GM11168 (cell line): ENCODE measurements around the gene FSIP1.

ENCODE experiments used
- in situ Hi-C: fragments of 300-500 bp; cut with MboI; formaldehyde crosslinking; loops from one replicate; pipeline ENCODE4 v1.12.0; 2022; ENCODE audit warnings: low sequenced_read_pairs; ENCODE audit not compliant: unreplicated experiment

Gene FSIP1

GRCh38 chr15:39770748-39771689 is 11.6 kb downstream of the FSIP1 start:
- in situ Hi-C loops: no loop called here

- in situ Hi-C loops: loop anchor here (10.0 kb wide), 1 partner anchor 83 kb away; no protein-coding TSS in a partner anchor
These were observed 14.7 kb downstream of the FSIP1 start for GRCh38 chr15:39767921-39768320.

DNA sequence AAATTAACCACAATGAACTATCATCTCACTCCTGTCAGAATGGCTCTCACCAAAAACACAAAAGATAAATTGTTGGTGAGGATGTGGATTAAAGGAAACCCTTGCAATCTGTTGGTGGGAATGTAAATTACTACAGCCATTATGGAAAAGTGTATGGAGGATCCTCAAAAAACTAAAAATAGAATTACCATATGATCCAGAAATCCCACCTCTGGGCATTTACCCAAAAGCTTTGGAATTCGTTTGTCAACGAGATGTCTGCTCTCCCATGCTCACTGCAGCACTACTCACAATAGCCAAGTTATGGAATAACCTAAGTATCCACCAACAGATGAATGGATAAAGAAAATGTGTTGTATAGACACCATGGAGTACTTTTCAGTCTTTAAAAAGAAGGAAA is 21.6 kb downstream of the FSIP1 start:
- in situ Hi-C loops: loop anchor here (10.0 kb wide), 1 partner anchor 76 kb away; no protein-coding TSS in a partner anchor

GRCh38 chr15:39756806-39757522 is 25.7 kb downstream of the FSIP1 start:
- in situ Hi-C loops: no loop called here

- in situ Hi-C loops: no loop called here
These were observed 29.6 kb downstream of the FSIP1 start for GRCh38 chr15:39752991-39753390.

DNA sequence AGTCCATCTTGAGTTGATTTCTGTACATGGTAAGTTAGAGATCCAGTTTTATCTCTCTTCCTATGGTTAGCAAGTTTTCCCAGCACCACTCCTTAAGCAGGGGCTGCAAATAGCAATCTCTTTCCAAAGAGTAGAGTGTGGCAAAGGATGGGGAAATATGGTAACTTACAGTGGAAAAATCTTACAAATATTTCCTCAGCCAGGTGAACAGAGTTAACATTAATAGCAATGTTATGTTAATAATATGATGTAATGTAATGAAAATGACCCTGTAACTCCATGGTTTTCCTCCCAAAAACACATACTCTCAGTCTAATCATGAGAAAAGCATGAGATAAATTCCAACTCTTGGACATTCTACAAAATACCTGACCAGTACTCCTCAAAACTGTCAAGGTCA is 30.4 kb downstream of the FSIP1 start:
- in situ Hi-C loops: no loop called here

- in situ Hi-C loops: no loop called here
These were observed 34.4 kb downstream of the FSIP1 start for GRCh38 chr15:39748276-39748675.

DNA sequence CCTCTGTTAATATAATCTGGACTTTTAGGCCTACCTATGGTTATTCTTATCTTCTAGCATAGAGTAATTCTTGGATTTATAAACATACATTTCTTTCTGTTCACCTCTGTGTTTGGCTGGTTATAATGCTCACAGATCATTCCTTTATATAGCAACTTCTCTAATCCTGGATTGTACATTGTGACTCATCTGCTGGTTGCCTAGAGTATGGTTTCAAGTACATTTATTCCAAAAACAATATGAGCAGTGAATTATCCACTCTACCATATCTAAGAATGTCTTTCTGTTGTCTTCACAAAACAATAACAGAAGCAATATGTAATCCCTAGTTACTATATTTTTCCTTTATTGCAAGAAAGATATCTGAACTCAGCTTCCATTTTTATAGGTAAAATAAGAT is 35.3 kb downstream of the FSIP1 start:
- in situ Hi-C loops: no loop called here

DNA sequence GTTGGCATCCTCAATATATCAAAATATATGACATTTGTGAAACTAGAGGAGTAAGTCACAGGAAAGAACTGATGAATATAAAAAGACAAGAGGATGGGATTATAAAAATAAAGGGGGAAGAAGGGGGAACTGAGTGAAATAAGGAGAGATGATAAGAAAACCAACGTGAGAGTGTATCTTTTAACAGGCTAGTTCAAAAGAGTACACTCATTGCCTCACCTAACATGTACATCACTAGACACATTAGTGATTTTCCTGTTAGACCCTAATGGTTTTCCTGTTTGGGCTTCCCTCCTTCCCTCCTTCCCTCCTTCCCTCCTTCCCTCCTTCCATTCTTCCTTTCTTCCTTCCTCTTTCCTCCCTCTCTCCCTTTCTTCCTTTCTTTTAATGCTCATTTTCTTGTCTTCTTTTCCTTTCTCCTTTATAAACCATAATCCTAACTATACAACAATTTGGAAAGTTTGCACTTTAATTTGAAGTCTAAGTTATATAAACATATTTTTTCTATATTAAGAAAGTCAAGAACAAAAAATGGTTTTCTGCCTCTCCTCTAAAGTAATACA is 35.8 kb downstream of the FSIP1 start:
- in situ Hi-C loops: no loop called here

- in situ Hi-C loops: no loop called here
These were observed 36.5 kb downstream of the FSIP1 start for GRCh38 chr15:39746176-39746575.

DNA sequence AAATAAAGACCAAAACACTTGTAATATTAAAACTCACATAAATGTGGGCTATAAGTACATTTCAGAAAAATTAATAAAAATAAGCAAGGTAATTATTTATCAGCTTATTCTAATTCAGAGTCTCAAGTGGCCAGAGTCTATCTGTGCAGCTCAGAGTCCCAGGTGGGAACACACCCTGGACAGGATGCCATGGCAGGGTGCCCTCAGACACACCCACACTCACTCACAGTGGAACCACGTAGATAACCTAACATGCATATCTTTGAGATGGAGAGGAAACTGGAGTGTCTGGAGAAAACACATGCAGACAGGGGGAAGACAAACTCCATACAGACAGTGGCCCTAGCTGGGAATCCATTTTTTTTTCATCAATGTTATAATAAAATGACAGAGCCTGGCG is 37.2 kb downstream of the FSIP1 start:
- in situ Hi-C loops: no loop called here

DNA sequence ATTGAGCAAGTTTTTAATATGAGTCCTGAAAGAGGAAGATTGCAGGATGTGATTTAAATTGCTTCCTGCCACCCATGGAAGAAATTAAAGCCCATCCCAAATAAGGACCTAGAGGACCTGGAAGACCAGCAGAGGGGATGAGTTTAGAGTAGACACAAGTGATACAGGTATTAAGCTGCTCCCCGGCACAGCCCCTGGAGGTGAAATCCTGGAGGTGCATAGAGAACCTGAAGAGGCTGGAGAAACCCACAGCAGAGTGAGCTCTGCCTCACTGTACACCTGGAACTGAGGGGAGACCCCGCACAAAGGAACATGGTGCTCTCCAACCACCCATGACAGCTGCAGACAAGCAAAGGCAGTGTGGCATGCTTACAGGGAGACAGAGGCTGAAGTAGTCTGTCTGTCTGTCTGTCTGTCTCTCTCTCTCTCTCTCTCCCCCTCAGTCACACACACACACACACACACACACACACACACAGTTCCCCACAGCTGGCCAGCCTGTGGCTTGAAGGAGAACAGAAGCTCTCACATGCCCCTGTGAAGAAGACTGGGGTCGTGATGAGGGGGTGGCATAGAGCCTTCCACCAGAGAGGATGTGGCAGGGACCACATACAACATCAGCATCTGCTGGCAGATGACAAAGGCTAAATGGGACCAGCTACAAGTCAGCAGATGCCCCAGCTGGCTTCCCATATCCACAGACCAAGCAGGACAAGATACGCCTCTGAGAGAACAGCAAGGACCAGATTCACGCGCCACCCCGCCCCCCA is 38.1 kb downstream of the FSIP1 start:
- in situ Hi-C loops: no loop called here

DNA sequence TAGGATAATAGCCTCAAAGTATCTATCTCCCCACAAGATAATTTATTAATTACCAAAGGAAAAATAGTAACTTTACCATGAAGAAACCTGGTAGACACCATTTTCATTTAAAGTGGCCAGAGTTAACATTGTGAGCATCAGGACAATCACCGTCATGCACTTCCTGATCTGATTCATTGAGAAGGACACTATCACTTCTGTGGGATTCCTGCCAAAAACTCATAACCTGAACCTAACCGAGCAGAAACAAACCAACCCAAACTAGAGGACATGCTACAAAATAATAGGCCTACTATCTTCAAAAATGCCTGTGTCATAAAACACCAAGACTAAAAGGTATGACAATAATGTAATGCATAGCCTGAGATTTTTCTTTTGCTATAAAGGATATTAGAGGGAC is 39.0 kb downstream of the FSIP1 start:
- in situ Hi-C loops: no loop called here

DNA sequence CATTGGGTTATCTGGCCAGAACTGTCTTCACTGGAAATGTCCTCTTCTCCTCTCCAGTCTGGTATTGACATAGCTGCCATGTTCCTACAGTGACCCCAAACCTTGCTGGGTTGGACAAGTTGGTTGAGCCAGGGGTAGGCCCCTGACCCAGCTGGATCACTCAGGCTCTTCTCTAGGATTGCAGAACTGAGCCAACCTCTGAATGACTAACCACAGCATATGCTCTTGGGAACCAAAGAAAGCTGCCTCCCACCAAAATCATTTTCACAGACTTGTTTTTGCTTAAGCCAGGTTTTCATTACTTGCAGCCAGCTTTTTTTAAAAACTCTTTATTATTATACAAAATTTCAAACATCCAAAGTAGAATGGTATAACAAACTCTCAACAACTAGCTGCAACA is 41.4 kb downstream of the FSIP1 start:
- in situ Hi-C loops: no loop called here

GRCh38 chr15:39738998-39739397 is 43.6 kb downstream of the FSIP1 start:
- in situ Hi-C loops: no loop called here

DNA sequence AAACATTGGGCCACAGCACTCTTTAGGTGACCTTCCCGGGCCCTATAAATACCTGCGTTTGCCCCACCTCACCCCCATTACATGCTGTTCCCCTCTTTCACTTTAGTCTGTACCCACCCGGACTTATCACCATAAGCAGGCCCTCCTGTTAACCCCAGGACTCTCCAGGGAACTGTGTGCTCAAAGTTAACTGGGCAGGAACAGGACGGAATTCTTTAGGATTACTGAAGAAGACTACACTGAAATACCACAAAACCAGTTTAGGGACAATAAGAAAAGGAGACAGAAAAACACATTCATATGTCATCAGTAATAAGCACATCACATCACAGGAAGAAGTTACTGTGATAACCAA is 45.5 kb downstream of the FSIP1 start:
- in situ Hi-C loops: no loop called here

DNA sequence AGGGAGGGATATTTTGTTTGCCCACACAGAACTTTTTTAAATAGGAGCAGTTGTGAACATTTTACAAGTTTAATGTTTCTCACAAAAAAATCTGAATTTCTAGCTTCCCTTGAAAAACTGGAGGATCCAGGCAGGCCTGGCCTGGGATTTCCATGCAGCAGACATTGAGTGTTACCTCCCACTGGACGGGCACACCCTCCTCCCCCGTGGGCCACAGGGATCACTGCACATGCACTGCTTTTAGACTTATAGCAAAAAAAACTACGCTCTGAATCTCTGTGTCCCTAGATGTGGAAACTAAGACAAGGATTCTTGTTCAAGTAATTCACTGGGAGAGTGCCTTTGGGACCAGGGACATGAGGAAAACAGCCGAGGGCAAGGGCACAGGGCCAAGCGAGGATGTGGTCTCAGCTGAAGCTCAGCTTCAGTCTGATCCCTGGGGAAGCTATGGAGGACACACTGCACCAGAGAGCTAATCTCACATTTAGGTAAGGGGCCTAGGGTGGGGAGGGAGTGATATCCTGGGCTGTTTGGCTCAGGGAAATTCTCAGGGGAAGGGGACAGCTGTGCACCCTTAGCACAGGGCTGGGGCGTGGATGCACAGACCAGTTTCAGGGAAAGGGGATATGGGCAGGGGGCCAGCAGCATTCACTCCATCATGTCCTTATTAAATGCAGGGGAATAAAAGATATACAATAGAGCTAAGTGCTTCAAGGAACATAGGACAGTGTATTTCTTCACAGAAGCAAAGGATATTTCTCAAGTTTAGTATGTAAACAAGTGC is 46.0 kb downstream of the FSIP1 start:
- in situ Hi-C loops: no loop called here

DNA sequence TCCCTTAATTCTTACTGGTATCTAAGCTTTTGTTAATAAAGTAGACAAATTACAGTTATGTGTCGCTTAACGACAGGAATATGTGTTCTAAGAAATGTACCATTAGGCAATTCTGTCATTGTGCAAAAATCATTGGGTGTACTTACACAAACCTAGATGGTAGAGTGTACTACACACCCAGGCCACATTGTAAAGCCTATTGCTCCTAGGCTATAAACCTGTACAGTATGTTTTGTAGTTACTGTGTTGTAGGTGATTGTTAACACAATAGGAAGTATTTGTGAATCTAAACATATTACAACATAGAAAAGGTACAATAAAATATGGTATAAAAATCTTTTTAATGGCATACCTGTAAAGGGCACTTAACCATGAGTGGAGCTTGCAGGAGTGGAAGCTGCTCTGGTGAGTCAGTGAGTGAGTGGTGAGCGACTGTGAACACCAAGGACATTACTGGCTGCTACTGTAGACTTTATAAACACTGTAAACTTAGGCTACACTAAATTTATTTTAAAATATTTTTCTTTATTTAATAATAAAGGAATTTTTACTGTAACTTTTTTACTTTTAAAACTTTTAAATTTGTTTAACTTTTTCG is 47.4 kb downstream of the FSIP1 start:
- in situ Hi-C loops: no loop called here

DNA sequence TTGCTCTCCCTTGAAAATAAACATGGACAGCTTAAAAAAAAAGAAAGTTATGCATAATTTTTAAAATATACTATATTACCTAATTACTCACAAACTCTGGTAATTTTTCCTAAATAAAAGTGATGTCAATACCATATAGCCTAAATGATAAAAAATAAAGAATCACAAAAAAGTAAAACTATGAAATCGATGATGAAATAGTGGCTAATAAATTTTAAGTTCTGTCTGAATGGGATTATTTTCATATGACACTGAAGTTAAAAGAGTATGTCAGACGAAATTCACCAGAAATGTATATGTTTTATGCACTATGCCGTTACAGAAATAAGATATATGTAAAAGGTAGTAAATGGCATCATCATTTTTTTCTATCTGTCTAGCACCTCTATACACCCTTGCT is 51.4 kb downstream of the FSIP1 start:
- in situ Hi-C loops: no loop called here
